HepG2 (cell line): Measurements from ENCODE around the gene RPF1. TPM values are rescaled to one million over a fixed set of nuclear protein-coding genes. Genes with fewer than 3 reads are reported as not detected.

Experiments
- ASH2L ChIP-seq: fragments of 300-600, 200-600 bp; sonication (generic); IDR thresholded peaks from 2 replicates; pipeline ENCODE4 v1.7.0; 2017; ENCODE audit warnings: low read depth, mild to moderate bottlenecking, moderate library complexity, mixed read lengths, low read length; ENCODE audit not compliant: insufficient read length
- HES4 ChIP-seq: sonication (generic); formaldehyde crosslinking; IDR thresholded peaks from 2 replicates; pipeline ENCODE4 v1.9.0; 2021; ENCODE audit warnings: mild to moderate bottlenecking, missing genetic modification reagents, borderline replicate concordance
- HOXA3 ChIP-seq: sonication (generic); formaldehyde crosslinking; IDR thresholded peaks from 2 replicates; pipeline ENCODE4 v1.5.0; 2020; ENCODE audit warnings: missing genetic modification reagents
- NFKBIZ ChIP-seq: IDR thresholded peaks from 2 replicates; pipeline ENCODE4 v1.6.1; 2018; ENCODE audit warnings: missing genetic modification reagents, missing compliant biosample characterization
- SALL1 ChIP-seq: sonication (generic); formaldehyde crosslinking; IDR thresholded peaks from 2 replicates; pipeline ENCODE4 v1.8.0; 2022; ENCODE audit warnings: mild to moderate bottlenecking, missing genetic modification reagents
- ZNF761 ChIP-seq: sonication (generic); formaldehyde crosslinking; conservative IDR thresholded peaks from 2 replicates; pipeline ENCODE4 v1.4.0; 2020; ENCODE audit warnings: mild to moderate bottlenecking, missing genetic modification reagents
- ZNF773 ChIP-seq: sonication (generic); formaldehyde crosslinking; IDR thresholded peaks from 2 replicates; pipeline ENCODE4 v1.4.0; 2020; ENCODE audit warnings: missing genetic modification reagents, borderline replicate concordance
- ZNF775 ChIP-seq: sonication (generic); formaldehyde crosslinking; IDR thresholded peaks from 2 replicates; pipeline ENCODE4 v1.4.0; 2020; ENCODE audit warnings: missing genetic modification reagents, mild to moderate bottlenecking, moderate library complexity, borderline replicate concordance
- polyA plus RNA-seq, 8 experiments: library from polyadenylated mRNA; depleted of rRNA in 3 of 8; stranded (reverse) in 7 of 8; unstranded in 1 of 8; fragments of >200 nt; fragmentation: Illumina TruSeq in 4 of 8; extraction: Trizol in 4 of 8; gene quantifications; 2 replicates each; pipeline versions ENCODE4 v1.2.1 to v1.2.3, GENCODE V29; 2011 to 2016; ENCODE audit warnings: low read depth in 4 of 8, missing spikeins in 1 of 8, mixed read lengths in 1 of 8; ENCODE audit not compliant: insufficient read depth in 1 of 8
- total RNA-seq, 5 experiments: library from RNA; depleted of rRNA; stranded (reverse); fragments of >200 nt; fragmentation: Illumina TruSeq; extraction: Trizol; gene quantifications; 2 replicates each; pipeline ENCODE4 v1.2.3, GENCODE V29; 2016; ENCODE audit warnings: low read depth in 1 of 5
- TF ChIP-seq, protein P1 (sequence below): sonication (generic); formaldehyde crosslinking; IDR thresholded peaks from 2 replicates; pipeline ENCODE4 v1.4.0; 2020; ENCODE audit warnings: missing genetic modification reagents
- TF ChIP-seq, protein P2 (sequence below): IDR thresholded peaks from 2 replicates; pipeline ENCODE4 v1.6.1; 2012; ENCODE audit warnings: low read depth, low read length, improper control_type of control experiment
- TF ChIP-seq, protein P3 (sequence below): sonication (generic); formaldehyde crosslinking; conservative IDR thresholded peaks from 2 replicates; pipeline ENCODE4 v1.4.0; 2020; ENCODE audit warnings: missing genetic modification reagents
- TF ChIP-seq, protein P4 (sequence below): sonication (generic); formaldehyde crosslinking; IDR thresholded peaks from 2 replicates; pipeline ENCODE4 v1.5.1; 2020; ENCODE audit warnings: mild to moderate bottlenecking, missing genetic modification reagents, moderate library complexity

RPF1 gene
- total and polyA plus RNA-seq, 2 of the 13 experiments (the other 11 are each of a cell fraction or from before 2014, with no cell fraction given): 23.0 to 39.0 TPM

DNA sequence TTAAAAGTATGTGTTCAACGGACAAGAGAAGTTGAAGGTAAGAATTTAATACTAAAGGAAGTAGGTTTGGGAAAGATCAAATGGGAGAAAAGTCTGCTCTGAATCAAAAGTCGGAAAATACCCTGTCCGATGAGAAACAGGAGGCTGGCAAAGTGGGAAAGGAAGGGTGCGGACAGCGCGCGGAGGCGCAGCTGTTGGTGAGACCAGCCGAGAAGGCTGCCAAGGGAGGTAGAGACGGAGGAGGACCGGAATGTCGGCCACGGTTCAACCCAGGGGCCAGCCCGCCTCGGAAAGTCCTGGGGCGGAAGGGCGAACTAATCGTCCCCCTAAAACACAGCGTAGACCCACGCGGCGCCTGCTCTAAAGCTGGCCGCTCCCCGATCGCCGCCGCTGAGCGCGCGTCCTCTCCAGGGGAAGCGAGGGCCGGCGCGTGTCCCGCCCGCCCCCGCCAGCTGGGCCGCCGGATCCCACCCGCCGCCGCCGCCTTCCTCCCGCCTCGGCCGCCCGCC is 26.5 kb downstream of the RPF1 start (continued):
- TF ChIP-seq HOXA3 (CRISPR knock-in tag): 0 out of 2 replicates have a peak, but pooled peaks have one; percentile 1
- TF ChIP-seq ZNF773: peak; percentile 50; the same call in 1 of the 2 replicates
- 0 out of 2 replicates have a peak, but pooled peaks have one; percentile 3 for TF ChIP-seq NFKBIZ (CRISPR knock-in tag)
- TF ChIP-seq, protein P1, sequence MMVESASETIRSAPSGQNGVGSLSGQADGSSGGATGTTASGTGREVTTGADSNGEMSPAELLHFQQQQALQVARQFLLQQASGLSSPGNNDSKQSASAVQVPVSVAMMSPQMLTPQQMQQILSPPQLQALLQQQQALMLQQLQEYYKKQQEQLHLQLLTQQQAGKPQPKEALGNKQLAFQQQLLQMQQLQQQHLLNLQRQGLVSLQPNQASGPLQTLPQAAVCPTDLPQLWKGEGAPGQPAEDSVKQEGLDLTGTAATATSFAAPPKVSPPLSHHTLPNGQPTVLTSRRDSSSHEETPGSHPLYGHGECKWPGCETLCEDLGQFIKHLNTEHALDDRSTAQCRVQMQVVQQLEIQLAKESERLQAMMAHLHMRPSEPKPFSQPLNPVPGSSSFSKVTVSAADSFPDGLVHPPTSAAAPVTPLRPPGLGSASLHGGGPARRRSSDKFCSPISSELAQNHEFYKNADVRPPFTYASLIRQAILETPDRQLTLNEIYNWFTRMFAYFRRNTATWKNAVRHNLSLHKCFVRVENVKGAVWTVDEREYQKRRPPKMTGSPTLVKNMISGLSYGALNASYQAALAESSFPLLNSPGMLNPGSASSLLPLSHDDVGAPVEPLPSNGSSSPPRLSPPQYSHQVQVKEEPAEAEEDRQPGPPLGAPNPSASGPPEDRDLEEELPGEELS (CRISPR knock-in tag): 0 out of 2 replicates have a peak, but pooled peaks have one; percentile 0
- TF ChIP-seq ZNF775 (CRISPR knock-in tag): no peak
- TF ChIP-seq SALL1 (CRISPR knock-in tag): 0 out of 2 replicates have a peak, but pooled peaks have one; percentile 5
- TF ChIP-seq ASH2L: peak; percentile 16
- TF ChIP-seq, protein P2, sequence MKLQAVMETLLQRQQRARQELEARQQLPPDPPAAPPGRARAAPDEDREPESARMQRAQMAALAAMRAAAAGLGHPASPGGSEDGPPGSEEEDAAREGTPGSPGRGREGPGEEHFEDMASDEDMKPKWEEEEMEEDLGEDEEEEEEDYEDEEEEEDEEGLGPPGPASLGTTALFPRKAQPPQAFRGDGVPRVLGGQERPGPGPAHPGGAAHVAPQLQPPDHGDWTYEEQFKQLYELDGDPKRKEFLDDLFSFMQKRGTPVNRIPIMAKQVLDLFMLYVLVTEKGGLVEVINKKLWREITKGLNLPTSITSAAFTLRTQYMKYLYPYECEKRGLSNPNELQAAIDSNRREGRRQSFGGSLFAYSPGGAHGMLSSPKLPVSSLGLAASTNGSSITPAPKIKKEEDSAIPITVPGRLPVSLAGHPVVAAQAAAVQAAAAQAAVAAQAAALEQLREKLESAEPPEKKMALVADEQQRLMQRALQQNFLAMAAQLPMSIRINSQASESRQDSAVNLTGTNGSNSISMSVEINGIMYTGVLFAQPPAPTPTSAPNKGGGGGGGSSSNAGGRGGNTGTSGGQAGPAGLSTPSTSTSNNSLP: peak; percentile 4
- TF ChIP-seq, protein P3, sequence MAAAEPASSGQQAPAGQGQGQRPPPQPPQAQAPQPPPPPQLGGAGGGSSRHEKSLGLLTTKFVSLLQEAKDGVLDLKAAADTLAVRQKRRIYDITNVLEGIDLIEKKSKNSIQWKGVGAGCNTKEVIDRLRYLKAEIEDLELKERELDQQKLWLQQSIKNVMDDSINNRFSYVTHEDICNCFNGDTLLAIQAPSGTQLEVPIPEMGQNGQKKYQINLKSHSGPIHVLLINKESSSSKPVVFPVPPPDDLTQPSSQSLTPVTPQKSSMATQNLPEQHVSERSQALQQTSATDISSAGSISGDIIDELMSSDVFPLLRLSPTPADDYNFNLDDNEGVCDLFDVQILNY (CRISPR knock-in tag): 0 out of 2 replicates have a peak, but pooled peaks have one; percentile 18
- TF ChIP-seq ZNF761: no peak
- TF ChIP-seq, protein P4, sequence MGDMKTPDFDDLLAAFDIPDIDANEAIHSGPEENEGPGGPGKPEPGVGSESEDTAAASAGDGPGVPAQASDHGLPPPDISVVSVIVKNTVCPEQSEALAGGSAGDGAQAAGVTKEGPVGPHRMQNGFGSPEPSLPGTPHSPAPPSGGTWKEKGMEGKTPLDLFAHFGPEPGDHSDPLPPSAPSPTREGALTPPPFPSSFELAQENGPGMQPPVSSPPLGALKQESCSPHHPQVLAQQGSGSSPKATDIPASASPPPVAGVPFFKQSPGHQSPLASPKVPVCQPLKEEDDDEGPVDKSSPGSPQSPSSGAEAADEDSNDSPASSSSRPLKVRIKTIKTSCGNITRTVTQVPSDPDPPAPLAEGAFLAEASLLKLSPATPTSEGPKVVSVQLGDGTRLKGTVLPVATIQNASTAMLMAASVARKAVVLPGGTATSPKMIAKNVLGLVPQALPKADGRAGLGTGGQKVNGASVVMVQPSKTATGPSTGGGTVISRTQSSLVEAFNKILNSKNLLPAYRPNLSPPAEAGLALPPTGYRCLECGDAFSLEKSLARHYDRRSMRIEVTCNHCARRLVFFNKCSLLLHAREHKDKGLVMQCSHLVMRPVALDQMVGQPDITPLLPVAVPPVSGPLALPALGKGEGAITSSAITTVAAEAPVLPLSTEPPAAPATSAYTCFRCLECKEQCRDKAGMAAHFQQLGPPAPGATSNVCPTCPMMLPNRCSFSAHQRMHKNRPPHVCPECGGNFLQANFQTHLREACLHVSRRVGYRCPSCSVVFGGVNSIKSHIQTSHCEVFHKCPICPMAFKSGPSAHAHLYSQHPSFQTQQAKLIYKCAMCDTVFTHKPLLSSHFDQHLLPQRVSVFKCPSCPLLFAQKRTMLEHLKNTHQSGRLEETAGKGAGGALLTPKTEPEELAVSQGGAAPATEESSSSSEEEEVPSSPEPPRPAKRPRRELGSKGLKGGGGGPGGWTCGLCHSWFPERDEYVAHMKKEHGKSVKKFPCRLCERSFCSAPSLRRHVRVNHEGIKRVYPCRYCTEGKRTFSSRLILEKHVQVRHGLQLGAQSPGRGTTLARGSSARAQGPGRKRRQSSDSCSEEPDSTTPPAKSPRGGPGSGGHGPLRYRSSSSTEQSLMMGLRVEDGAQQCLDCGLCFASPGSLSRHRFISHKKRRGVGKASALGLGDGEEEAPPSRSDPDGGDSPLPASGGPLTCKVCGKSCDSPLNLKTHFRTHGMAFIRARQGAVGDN (CRISPR knock-in tag): peak; percentile 7; the same call in 1 of the 2 replicates
- TF ChIP-seq HES4 (CRISPR knock-in tag): no peak
